Kidney (tissue), 14 donors: ENCODE results near the gene FOCAD. TPM values are rescaled to one million over a fixed set of nuclear protein-coding genes. Genes with fewer than 3 reads are reported as not detected.

ENCODE experiments used
- DNase-seq, 5 donors: peaks; one replicate each; pipeline ENCODE4 v3.0.0-alpha.2; 2013 to 2020
- FAIRE-seq: peaks from 2 replicates; lab custom pipeline; 2012; peaks lifted over from hg19 to GRCh38; lab: Jason Lieb, UNC
- H3K27ac ChIP-seq, 2 donors: one replicate each; pipeline ENCODE4 v1.7.0; 2013; ENCODE audit warnings: low read depth in 2 of 2, low read length in 2 of 2, inconsistent platforms in 1 of 2
- H3K27me3 ChIP-seq: one replicate; pipeline ENCODE4 v1.7.1; 2013; ENCODE audit warnings: low read length, inconsistent platforms; ENCODE audit not compliant: control insufficient read depth, insufficient read depth
- H3K36me3 ChIP-seq, 3 donors: one replicate each; pipeline versions ENCODE4 v1.7.0 to v1.7.1; 2013; ENCODE audit warnings: low read length in 3 of 3, control low read depth in 1 of 3, inconsistent platforms in 1 of 3; ENCODE audit not compliant: insufficient read depth in 3 of 3, control insufficient read depth in 2 of 3
- H3K4me1 ChIP-seq, 3 donors: one replicate each; pipeline versions ENCODE4 v1.7.0 to v1.7.1; 2013; ENCODE audit warnings: low read length in 3 of 3, inconsistent platforms in 1 of 3, low read depth in 1 of 3; ENCODE audit not compliant: control insufficient read depth in 2 of 3, insufficient read depth in 2 of 3
- H3K4me3 ChIP-seq, 3 donors: one replicate each; pipeline versions ENCODE4 v1.7.0 to v1.8.1; 2013; ENCODE audit warnings: low read length in 3 of 3, control low read depth in 1 of 3, inconsistent platforms in 1 of 3
- H3K9ac ChIP-seq, 3 donors: one replicate each; pipeline versions ENCODE4 v1.7.0 to v1.7.1; 2013; ENCODE audit warnings: low read length in 3 of 3, control low read depth in 1 of 3, inconsistent platforms in 1 of 3
- H3K9me3 ChIP-seq, 3 donors: one replicate each; pipeline versions ENCODE4 v1.7.0 to v1.7.1; 2013; ENCODE audit warnings: low read length in 3 of 3, control low read depth in 1 of 3, inconsistent platforms in 1 of 3; ENCODE audit not compliant: control insufficient read depth in 2 of 3, insufficient read depth in 1 of 3
- intact Hi-C: fragments of 100-400 bp; cut with DNase I; formaldehyde crosslinking; loops from one replicate; pipeline ENCODE4 v1.11.1; 2022
- polyA plus RNA-seq: library from polyadenylated mRNA; stranded (reverse); fragments of 350-450 nt; fragmentation: Illumina TruSeq; extraction: RNeasy Lipid Tissue Mini Kit (QIAGEN cat#74804); gene quantifications from one replicate; pipeline ENCODE4 v1.2.3, GENCODE V29; 2014; ENCODE audit warnings: low read depth, low replicate concordance; ENCODE audit not compliant: insufficient read depth
- total RNA-seq: library from RNA; stranded (reverse); fragmentation: NEBNext Ultra II Directional; extraction: Animal tissue kit (Norgen Biotek cat#: 25700); gene quantifications from one replicate; pipeline ENCODE4 v1.2.1, GENCODE V29; 2021
- TF ChIP-seq, protein P1 (sequence below): IDR thresholded peaks from 3 replicates; pipeline ENCODE4 v1.5.1; 2012; ENCODE audit warnings: mild to moderate bottlenecking, moderate library complexity, borderline replicate concordance; ENCODE audit not compliant: insufficient read depth; ENCODE audit errors: extremely low read depth
- donor health status: control.
- donor health status: control.
- donor health status: control.
- donor health status: control.
- donor health status: control.
- donor health status: DM: yes; HTN: yes; CAD: no.
- donor health status: Normal renal cell carcinoma (clear cell type).

FOCAD gene
- total and polyA plus RNA-seq, 2 donors from 2014 or later = 12.2 to 35.7 TPM

GRCh38 chr9:20760246-20760891, 76.3 kb downstream of the FOCAD start:
- H3K27me3 ChIP-seq = no peaks in the 10 kb centered on the region
- H3K4me3 ChIP-seq = no peak overlapping the region
- intact Hi-C loops = no loop called here
- no peak overlapping the region for H3K27ac ChIP-seq
- peaks cover 0 to 2% (median under 1%) of the 10 kb centered on the region in 3 donors for H3K36me3 ChIP-seq
- H3K4me1 ChIP-seq = no peaks in the 10 kb centered on the region
- FAIRE-seq = no peak
- H3K9me3 ChIP-seq = no peaks in the 10 kb centered on the region
- TF ChIP-seq, protein P1, sequence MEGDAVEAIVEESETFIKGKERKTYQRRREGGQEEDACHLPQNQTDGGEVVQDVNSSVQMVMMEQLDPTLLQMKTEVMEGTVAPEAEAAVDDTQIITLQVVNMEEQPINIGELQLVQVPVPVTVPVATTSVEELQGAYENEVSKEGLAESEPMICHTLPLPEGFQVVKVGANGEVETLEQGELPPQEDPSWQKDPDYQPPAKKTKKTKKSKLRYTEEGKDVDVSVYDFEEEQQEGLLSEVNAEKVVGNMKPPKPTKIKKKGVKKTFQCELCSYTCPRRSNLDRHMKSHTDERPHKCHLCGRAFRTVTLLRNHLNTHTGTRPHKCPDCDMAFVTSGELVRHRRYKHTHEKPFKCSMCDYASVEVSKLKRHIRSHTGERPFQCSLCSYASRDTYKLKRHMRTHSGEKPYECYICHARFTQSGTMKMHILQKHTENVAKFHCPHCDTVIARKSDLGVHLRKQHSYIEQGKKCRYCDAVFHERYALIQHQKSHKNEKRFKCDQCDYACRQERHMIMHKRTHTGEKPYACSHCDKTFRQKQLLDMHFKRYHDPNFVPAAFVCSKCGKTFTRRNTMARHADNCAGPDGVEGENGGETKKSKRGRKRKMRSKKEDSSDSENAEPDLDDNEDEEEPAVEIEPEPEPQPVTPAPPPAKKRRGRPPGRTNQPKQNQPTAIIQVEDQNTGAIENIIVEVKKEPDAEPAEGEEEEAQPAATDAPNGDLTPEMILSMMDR = no peak
- DNase-seq = no peak
- no peak overlapping the region for H3K9ac ChIP-seq

DNA sequence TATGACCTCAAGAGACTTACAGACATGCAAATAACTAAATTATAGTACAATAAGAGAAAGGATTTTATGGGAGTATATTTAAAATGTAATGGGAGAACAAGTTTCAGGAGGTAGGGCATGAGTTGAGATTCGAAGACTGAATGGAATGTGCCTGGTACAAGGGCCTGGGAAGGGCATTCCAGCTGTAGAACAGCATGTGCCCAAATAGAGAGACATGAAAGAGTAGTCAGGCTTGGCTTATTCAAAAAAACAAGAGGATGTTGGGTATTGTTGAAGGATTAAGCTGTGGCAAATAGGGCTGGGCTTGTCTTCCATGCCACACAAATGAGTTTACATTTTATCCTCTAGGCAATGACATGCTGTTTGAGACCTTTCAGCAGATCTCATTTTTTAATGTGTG, 86.9 kb downstream of the FOCAD start:
- intact Hi-C loops = no loop called here
- no peaks in the 10 kb centered on the region for H3K9me3 ChIP-seq
- DNase-seq (no peak), FAIRE-seq (no peak)
- no peak overlapping the region for H3K9ac ChIP-seq
- no peak overlapping the region for H3K27ac ChIP-seq
- H3K36me3 ChIP-seq = peaks cover 3 to 7% (median 5%) of the 10 kb centered on the region in 3 donors
- no peaks in the 10 kb centered on the region for H3K4me1 ChIP-seq
- H3K4me3 ChIP-seq = no peak overlapping the region
- TF ChIP-seq, protein P1 = no peak
- no peaks in the 10 kb centered on the region for H3K27me3 ChIP-seq

- no peak for FAIRE-seq
- no peak overlapping the region for H3K27ac ChIP-seq
- no peaks in the 10 kb centered on the region for H3K4me1 ChIP-seq
- intact Hi-C loops = no loop called here
- no peaks in the 10 kb centered on the region for H3K27me3 ChIP-seq
- H3K4me3 ChIP-seq = no peak overlapping the region
- TF ChIP-seq, protein P1 = no peak
- DNase-seq = no peak
- no peak overlapping the region for H3K9ac ChIP-seq
- peaks cover 3 to 7% (median 5%) of the 10 kb centered on the region in 3 donors for H3K36me3 ChIP-seq
- no peaks in the 10 kb centered on the region for H3K9me3 ChIP-seq
Measured at GRCh38 chr9:20771729-20772128, 87.7 kb downstream of the FOCAD start.

DNA sequence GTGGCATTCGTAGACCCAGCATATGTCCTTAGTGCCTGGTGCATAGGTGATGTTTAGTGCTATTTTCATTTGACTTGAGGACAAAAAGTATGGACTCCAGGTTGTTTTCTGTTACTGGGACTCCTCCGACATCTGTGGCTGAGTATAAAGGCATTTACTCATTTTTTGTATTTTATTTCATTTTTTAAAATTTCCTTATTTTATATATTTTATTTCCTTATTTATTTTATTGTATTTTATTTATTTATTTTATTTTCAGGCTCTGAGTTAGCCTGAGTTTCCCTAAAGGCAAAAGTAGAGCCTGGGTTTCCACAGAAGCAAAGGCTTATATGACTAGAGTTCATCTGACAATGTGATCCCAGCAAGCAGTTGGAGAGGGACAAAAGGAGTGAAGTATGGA, 91.6 kb downstream of the FOCAD start:
- no peak overlapping the region for H3K27ac ChIP-seq
- H3K9me3 ChIP-seq = no peaks in the 10 kb centered on the region
- no peak overlapping the region for H3K9ac ChIP-seq
- DNase-seq (no peak), FAIRE-seq (no peak)
- TF ChIP-seq, protein P1 = no peak
- no peak overlapping the region for H3K4me3 ChIP-seq
- no peaks in the 10 kb centered on the region for H3K4me1 ChIP-seq
- H3K27me3 ChIP-seq = no peaks in the 10 kb centered on the region
- intact Hi-C loops = no loop called here
- no peaks in the 10 kb centered on the region for H3K36me3 ChIP-seq
